GM18867 (cell line): ENCODE measurements around the gene TBP.
A peak's percentile ranks its signal among the peaks of the same experiment; 100 is the strongest.
"Not testable (repeated sequence)": the region's sequence is repeated elsewhere in the genome, so short reads cannot be mapped to it uniquely, and the experiment has no call there.

Experiments used
- ATAC-seq: cut with Tn5 transposase; IDR thresholded peaks from one replicate; pipeline ENCODE4 v1.9.1; 2021; ENCODE audit warnings: mild to moderate bottlenecking, moderate library complexity; ENCODE audit not compliant: unreplicated experiment

Gene TBP

GRCh38 chr6:170554013-170554795 is at the start of gene TBP:
TSS of gene TBP (plus strand) at chr6:170554369. CDS start at chr6:170557030, 2,661 bp downstream.
- peak; percentile 95 for ATAC-seq

DNA sequence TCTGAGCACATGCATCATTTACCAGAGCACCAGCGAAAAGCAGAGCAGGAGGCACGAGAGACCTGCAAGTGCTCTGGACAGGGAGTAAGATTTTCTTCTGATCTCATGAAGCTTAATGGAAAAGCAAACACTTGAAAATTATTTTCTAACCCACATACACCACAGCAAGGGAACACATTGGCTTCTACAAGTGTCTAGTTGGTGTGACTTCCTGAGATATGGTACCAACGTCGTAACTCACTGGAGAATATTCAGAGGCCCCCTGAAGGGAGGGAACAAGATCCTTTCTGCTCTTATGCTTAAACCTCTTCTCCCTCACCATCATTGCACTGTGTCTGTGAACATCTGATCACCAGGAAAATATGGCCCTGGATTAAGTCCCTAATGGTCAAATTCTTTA is 49.7 kb upstream of the TBP start:
- no peak for ATAC-seq

GRCh38 chr6:170505306-170505705 is 48.9 kb upstream of the TBP start:
- ATAC-seq, result no peak

GRCh38 chr6:170506446-170506845 is 47.7 kb upstream of the TBP start:
- no peak for ATAC-seq

DNA sequence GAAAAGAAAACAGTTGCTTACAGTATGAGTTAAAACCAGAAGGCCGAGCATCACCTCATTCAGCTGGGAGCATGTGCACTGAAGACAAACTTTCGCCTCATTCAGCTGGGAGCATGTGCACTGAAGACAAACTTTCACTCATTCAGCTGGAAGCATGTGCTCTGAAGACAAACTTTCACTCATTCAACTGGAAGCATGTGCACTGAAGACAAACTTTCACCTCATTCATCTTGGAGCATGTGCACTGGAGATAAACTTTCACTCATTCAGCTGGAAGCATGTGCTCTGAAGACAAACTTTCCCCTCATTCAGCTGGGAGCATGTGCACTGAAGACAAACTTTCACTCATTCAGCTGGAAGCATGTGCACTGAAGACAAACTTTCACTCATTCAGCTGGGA is 46.4 kb upstream of the TBP start:
- not testable (repeated sequence) for ATAC-seq

DNA sequence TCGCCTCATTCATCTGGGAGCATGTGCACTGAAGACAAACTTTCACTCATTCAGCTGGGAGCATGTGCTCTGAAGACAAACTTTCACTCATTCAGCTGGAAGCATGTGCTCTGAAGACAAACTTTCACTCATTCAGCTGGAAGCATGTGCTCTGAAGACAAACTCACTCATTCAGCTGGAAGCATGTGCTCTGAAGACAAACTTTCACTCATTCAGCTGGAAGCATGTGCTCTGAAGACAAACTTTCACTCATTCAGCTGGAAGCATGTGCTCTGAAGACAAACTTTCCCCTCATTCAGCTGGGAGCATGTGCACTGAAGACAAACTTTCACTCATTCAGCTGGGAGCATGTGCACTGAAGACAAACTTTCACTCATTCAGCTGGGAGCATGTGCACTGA is 45.9 kb upstream of the TBP start:
- not testable (repeated sequence) for ATAC-seq

DNA sequence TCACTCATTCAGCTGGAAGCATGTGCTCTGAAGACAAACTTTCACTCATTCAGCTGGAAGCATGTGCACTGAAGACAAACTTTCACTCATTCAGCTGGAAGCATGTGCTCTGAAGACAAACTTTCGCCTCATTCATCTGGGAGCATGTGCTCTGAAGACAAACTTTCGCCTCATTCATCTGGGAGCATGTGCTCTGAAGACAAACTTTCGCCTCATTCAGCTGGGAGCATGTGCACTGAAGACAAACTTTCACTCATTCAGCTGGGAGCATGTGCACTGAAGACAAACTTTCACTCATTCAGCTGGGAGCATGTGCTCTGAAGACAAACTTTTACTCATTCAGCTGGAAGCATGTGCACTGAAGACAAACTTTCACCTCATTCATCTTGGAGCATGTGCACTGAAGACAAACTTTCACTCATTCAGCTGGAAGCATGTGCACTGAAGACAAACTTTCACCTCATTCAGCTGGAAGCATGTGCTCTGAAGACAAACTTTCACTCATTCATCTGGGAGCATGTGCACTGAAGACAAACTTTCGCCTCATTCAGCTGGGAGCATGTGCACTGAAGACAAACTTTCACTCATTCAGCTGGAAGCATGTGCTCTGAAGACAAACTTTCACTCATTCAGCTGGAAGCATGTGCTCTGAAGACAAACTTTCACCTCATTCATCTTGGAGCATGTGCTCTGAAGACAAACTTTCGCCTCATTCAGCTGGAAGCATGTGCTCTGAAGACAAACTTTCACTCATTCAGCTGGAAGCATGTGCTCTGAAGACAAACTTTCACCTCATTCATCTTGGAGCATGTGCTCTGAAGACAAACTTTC is 45.1 kb upstream of the TBP start:
- not testable (repeated sequence) for ATAC-seq

- ATAC-seq, result no peak
These were observed 44.5 kb upstream of the TBP start for GRCh38 chr6:170509723-170510018.

GRCh38 chr6:170510631-170511030 is 43.5 kb upstream of the TBP start:
- ATAC-seq, result no peak

DNA sequence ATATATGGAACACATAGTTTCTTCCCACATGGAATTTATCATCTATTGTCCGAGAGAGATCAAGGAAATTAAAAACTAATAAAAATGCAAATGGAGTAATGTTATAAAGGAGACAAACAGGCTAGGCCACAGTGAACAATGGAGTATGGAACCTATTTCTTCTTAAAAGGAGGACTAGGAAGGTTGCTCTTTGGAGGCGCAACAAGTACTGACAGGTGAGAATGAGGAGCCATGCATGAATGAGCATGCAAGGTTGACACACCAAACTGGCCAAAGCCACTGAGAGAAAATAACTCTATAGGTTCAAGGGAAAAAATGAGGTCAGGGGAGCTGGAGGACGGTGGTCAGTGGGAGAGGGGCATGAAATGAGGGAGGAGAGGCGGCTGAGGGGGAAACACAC is 41.9 kb upstream of the TBP start:
- ATAC-seq, result no peak

DNA sequence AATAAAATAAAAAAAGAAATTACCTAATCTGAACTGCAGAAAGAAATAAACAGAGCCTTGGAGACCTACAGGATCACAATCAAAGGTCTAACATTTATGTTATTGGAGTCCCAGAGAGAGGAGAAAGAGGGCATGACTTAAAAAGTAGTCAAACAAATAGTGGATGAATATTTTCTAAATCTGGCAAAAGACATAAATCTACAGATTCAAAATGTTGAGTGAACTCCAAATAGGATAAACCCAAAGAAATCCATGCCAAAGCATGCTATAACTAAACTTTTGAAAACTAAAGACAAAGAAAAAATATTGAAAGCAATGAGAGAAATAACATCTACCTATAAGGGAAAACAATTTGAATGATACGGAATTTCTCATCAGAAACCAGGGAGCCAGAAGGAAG is 39.3 kb upstream of the TBP start:
- ATAC-seq, result no peak

DNA sequence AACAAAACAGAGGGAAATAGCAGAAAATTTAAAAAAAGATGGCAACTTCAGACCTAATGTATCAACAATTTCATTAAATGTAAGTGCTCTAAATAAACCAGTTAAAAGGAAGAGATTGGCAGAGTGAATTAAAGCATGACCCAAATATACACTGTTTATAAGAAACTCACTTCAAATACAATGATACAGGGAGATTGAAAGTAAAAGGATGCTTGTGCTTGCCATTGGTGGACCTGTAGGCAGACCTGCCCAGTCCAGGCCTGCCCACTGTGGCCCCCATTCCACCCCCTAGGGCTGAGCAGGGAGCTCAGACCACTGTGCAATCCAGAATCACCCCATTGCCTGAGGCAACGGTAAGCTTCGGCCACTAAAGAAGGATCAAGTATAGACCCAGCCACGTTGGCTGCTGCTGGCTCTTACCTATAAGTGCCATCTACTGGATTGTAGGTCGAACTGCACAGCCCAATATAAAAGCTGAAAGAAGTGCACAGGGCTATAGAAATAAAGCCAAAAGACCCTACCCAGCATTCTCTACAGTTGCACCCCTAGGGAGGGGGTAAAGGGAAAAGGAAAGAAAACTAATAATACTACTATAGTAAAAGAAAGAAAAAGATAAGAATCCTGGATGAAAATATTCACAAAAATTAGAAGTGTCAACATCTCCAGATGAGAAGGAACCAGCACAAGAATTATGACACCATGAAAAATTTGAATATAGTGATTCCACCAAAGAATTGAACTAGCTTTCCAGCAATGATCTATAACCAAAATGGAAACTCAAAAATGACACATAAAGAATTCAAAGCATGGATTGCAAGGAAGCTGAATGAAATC is 37.2 kb upstream of the TBP start:
- ATAC-seq, result peak; percentile 94

GRCh38 chr6:170522565-170523183 is 31.5 kb upstream of the TBP start:
- no peak for ATAC-seq

DNA sequence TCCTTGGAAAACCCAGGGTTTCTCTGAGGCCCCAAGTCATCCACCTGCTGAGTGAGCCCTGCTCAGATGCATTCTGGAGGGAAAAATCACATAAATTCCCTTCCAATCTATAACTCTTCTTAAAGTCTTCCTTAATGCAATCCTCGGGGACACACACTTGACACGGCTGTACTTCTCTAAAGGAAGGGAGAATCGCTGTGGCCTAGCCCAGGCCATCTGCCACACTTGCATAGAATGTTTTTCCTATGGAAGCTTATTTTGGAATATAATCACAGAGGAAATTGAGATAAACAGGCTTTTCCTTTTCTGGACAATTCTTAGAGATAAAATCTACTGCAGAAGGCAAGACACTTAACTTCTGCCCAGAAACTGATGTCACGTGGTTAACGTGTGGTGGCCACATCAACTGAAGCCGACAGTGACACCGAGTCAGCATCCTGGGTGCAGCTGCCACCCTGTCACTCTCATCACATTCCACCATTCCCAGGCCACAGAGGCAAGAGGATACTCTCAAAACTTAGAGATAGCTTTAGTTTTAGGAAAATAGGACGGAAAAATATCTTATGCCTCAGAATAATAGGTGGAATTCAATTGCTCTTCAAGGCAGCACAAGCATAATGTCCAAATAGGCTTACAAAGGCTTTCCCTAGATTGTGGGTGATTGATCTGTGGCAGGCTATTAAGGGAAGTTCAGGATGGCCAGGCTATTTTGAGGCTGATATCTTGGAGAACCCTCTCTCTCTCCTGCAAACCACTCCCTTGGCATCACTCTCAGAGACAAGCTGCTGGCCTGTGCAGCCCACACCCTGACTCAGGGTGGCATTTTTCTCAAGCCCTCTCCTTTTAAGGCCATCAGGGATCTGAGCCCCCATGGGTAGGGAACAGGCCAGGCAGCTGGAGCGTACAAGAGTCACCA is 30.7 kb upstream of the TBP start:
- no peak for ATAC-seq

- ATAC-seq, result no peak
These were observed 30.0 kb upstream of the TBP start for GRCh38 chr6:170524172-170524502.

- ATAC-seq, result no peak
These were observed 28.4 kb upstream of the TBP start for GRCh38 chr6:170525795-170526194.

DNA sequence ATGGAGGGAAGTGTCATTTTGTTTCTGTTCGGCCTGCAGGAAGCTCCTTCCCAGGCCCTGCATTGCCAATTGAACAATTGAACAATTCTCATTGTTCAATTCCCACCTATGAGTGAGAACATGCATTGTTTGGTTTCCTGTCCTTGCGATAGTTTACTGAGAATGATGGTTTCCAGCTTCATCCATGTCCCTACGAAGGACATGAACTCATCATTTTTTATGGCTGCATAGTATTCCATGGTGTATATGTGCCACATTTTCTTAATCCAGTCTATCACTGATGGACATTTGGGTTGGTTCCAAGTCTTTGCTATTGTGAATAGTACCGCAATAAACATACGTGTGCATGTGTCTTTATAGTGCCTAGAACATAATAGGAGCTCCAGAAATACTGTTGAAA is 26.2 kb upstream of the TBP start:
- ATAC-seq, result not testable (repeated sequence)

GRCh38 chr6:170529839-170530469 is 24.2 kb upstream of the TBP start:
- peak; percentile 85 for ATAC-seq

GRCh38 chr6:170532867-170533488 is 21.2 kb upstream of the TBP start:
- no peak for ATAC-seq
